T-helper 2 cell (primary cell): Measurements from ENCODE around the gene PHYHIPL.
"Not testable (repeated sequence)": the region's sequence is repeated elsewhere in the genome, so short reads cannot be mapped to it uniquely, and the experiment has no call there.

ENCODE experiments used
- DNase-seq, 5 experiments: peaks; one replicate each; pipeline versions ENCODE4 v3.0.0 to v3.0.0-alpha.2; 2012 to 2022

Gene PHYHIPL

GRCh38 chr10:59206204-59206720, 29.8 kb downstream of the PHYHIPL start:
- DNase-seq, result no peak

GRCh38 chr10:59212301-59212798, 35.9 kb downstream of the PHYHIPL start:
- no peak for DNase-seq

GRCh38 chr10:59214160-59214559, 37.7 kb downstream of the PHYHIPL start:
- DNase-seq, result no peak

- no peak for DNase-seq
These were observed 39.9 kb downstream of the PHYHIPL start for GRCh38 chr10:59216178-59216869.

- no peak for DNase-seq
These were observed 46.3 kb downstream of the PHYHIPL start for GRCh38 chr10:59222788-59223187.

- not testable (repeated sequence) for DNase-seq
These were observed 47.2 kb downstream of the PHYHIPL start for GRCh38 chr10:59223597-59223996.

- no peak for DNase-seq
These were observed 48.8 kb downstream of the PHYHIPL start for GRCh38 chr10:59225211-59225610.

GRCh38 chr10:59227136-59227673, 50.8 kb downstream of the PHYHIPL start:
- no peak for DNase-seq

GRCh38 chr10:59229441-59229840, 53.0 kb downstream of the PHYHIPL start:
- DNase-seq, result no peak

GRCh38 chr10:59234194-59234593, 57.8 kb downstream of the PHYHIPL start:
- DNase-seq, result no peak

GRCh38 chr10:59234816-59235429, 58.5 kb downstream of the PHYHIPL start:
- DNase-seq, result peak in 1 of 5 experiments; percentile 3

GRCh38 chr10:59236064-59236697, 59.7 kb downstream of the PHYHIPL start:
- no peak for DNase-seq

- no peak for DNase-seq
These were observed 61.3 kb downstream of the PHYHIPL start for GRCh38 chr10:59237775-59238174.

GRCh38 chr10:59239108-59239507, 62.7 kb downstream of the PHYHIPL start:
- DNase-seq, result not testable (repeated sequence)

GRCh38 chr10:59240582-59241183, 64.2 kb downstream of the PHYHIPL start:
- DNase-seq, result peak in 1 of 5 experiments; percentile 17

- no peak for DNase-seq
These were observed 65.6 kb downstream of the PHYHIPL start for GRCh38 chr10:59242057-59242456.

- no peak for DNase-seq
These were observed 66.5 kb downstream of the PHYHIPL start for GRCh38 chr10:59242991-59243390.

- no peak for DNase-seq
These were observed 67.3 kb downstream of the PHYHIPL start for GRCh38 chr10:59243611-59244195.

GRCh38 chr10:59244871-59245270, 68.4 kb downstream of the PHYHIPL start:
- no peak for DNase-seq

- no peak for DNase-seq
These were observed 69.2 kb downstream of the PHYHIPL start for GRCh38 chr10:59245686-59246085.

GRCh38 chr10:59252491-59252890, 76.0 kb downstream of the PHYHIPL start:
- DNase-seq, result no peak

- no peak for DNase-seq
These were observed 79.0 kb downstream of the PHYHIPL start for GRCh38 chr10:59255463-59255862.
